Fibroblast of peridontal ligament (primary cell): Measurements from ENCODE around the gene EXT2.

Experiments
- DNase-seq: peaks from one replicate; pipeline ENCODE4 v3.0.0-alpha.2; 2010; ENCODE audit errors: extremely low read depth

EXT2 gene

DNA sequence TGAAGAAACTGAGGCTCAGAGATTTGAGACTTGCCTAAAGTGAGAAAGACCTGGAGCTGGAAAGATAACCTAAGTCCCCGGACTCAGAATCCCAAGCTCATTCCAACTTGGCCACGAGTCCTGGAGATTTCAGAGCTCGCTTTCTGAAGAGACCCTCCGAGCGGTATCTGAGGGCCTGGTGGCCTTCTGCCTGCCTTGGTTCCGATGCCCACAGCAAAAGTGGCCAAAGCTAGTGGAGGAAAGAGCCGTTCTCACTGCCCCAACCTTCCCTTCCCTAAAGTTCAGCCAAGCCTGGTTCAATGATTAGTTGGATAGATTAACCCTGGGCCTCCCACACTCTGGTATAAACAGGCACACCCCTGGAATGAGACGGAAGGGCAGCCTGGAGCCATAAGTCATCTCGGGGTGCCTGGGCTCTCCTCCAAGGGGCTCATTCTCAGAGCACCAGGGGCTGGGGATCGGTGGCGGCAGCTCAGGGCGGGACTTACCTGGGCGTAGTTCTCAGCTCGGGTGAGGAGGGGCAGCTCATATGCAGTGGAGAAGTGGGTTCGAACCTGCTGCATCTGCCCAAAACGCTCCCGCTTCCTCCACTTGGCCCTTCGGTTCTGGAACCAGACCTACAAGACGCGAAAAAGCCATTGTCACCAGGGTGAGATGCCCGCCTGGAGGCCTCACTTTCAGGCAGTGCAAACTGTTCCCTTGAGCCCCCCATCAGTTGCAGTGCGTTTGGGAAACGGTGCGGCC, 171.7 kb downstream of the EXT2 start:
- no peak for DNase-seq

DNA sequence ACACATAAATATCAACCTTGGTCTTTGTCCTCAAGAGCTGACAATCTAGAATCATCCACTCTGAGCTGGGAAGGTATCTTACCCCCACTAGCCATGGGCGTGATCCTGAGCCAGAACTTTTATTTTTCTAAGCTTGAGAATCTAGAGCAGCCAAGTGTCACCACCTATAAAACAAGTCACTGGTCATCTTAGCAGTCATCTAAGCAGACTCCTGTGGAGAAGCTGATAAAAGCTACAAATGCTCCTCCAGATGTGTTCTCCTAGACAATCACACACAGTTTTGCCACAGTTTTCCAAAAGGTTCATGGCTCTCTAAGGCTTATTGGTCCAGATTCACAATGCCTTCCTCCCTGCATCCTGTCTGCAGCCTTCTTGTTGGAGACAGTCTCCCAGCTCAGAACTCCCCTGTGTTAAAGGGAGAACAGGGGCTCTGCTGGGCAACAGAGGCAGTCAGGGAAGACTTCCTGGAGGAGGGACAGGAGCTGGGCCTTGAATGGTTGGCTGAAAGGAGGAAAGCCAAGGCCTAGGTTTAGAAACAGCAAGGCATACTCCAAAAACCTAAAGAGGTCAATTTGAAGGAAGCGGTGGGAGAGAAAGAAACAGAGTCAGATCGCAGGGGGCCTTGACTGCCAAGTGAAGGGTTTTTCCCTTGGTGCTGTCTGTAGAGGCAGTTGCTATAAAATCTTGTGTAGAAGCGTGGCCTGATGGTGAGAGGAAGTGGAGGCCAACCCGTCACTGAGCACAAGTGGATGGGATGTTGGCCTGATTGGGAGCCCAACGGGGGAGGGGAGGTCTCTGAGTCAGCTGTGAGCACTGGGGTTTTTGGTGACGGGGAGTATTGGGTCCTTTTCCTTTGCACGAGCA, 172.5 kb downstream of the EXT2 start:
- no peak for DNase-seq

GRCh38 chr11:44268614-44269080, 173.2 kb downstream of the EXT2 start:
- no peak for DNase-seq

DNA sequence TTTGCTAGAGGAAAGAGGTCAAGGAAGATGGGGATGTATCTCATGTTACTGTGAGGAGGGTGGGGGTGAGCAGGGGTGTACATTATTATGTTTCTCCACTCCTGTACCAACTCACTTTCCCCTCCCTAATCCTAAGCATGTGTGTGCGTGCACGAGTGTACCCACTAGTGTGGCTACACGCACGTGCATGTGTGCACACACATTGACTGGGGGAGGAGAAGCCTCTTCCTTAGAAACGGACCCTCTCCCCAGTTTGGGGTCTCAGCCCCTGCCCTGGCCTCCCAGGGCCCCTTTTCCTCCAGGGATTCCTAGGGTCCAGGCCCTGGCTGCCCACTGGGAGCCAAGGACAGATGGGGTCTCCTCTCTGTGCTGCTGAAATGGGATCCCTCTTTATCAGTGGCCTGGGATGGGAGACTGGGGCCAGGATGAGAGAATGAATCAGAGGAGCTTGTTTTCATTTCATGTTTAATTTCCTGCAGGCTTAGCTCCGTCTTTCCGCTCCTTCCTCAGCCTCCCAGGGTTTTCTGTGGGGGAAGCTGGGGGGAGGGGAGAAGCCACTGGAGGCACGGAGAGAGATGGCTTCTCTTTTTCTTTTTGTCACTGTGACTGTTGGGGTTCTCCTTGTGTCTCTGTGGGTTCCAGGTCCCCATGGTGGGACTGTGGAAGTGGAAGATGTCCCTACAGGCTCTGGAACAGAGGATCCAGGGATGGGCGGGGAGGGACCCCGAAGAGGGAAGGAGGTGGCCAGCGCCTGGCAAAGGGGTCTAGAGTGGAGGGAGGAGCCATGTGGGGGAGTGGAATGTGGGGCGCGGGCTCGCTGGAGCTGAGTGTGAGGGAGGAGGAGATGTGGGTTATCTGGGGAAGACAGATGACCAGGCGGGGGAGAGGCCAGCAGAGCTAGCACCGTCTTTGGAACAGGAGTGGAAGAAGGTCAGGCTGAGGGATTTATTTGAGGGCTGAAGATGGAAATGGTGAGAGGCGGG, 174.2 kb downstream of the EXT2 start:
- peak; percentile 21 for DNase-seq

- no peak for DNase-seq
These were observed 175.2 kb downstream of the EXT2 start for GRCh38 chr11:44270403-44271273.

DNA sequence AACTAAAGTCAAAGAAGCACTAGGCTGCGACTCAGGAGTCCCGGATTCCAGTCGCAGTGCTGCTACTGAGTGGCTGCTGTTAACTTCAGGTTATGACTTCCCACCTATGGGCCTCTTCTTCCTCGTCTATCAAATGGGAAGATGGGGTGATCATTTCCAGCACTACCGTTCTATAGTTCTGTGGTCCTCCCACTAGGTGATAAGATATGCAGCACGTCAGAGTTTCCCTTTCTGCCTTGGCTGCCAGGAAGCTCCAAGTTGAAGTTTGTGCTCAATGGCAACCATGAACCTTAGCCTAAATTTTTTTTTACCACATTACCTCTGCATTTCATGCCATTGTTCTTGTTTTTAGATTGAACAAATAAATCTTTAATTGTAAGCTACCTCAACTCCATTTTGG, 175.8 kb downstream of the EXT2 start:
- DNase-seq: no peak

- no peak for DNase-seq
These were observed 178.9 kb downstream of the EXT2 start for GRCh38 chr11:44274404-44274803.

DNA sequence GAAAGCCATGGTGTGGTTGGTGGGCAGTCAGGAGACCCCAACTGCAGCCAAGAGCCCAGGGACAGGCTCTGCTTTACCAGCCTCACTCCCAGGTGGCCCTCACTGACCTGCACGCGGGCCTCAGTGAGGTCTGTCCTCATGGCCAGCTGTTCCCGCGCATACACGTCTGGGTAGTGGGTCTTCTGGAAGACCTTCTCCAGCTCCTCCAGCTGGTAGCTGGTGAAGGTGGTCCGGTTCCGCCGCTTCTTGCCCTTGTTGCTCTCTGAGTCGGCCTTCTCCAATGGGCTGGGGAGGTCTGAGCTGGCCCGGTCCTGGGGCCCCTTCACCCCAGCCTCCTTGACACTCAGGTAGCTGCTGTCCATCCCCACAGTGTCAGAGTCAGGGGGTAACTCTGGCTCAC, 179.8 kb downstream of the EXT2 start:
- DNase-seq: no peak

- no peak for DNase-seq
These were observed 180.6 kb downstream of the EXT2 start for GRCh38 chr11:44275961-44276550.

DNA sequence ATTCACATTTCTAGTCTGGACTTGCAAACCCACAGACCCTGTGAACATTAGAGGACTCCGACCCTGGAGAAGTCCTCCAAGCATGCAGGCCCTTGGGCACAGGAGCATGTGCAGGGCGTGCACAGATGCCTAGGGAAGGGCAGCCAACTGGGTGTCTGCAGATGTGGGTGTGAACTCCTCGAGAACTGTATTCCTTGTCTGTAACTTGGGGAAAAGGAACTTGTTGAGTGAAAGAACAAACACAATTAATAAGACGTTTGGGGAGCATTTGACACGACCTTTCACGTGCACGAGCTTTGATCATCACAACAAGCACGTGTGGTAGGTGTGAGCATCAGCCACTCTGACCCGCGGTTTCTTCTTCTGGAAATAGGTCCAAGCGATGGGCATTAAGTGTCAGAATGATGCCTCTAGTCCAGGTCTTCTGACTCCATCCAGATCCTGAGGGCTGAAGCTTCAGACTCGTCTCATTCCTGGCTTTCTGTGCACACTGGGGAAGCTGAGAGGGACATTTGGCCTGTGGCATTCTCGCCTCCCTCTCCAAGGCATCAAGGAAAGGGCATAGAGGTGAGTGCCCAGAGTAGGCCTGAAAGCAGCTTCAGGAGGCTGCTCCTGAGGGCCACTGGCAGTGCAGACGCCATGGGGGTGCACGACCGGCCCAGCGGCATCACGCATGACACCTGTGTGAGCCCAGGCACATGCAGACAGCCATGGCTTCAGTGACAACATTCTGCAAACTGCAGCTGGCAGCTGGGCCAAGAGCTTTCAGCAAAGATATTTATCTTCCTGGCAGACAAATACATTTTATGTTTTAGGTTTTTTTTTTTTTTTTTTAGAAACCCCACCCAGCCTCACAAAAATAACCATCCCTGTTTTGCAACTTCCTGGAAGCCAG, 182.0 kb downstream of the EXT2 start:
- DNase-seq: no peak

DNA sequence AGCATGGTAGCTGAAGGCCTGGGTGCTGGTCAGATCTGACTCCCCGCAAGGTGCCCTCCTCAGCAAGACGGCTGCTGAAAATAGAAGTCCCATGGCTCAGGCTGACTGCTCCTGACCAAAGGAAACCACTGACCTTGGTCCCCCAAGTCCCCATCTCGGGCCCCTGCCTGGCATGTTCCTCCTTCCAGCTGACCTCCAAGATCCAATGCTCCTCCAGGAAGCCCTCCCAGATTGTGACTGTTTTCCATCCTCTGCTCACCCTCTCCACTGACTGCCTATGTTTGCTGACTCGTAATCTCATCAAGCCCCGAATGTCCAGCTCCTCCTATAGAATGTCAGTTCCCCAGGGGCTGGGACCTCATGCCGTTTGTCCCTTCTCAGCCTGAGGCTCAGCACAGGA, 184.0 kb downstream of the EXT2 start:
- no peak for DNase-seq

DNA sequence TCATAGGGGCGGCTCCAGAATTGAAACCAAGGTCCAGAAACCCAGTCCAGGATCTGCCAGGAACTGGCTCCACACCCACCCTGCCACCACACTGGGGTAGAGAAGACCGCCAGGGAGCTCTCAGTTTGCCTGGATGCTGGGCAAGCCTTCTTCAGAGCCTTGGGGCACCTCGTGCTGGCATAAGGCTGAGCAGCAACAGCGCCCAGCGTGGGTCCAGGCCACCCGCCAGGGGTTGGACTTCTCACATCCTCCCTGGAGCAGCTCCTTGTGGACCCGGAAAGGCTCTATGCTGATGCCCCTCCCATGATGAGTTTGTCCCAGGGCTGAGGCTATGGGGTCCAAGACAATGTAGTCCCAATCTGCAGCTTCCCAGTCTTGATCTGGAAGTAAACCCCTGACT, 184.8 kb downstream of the EXT2 start:
- DNase-seq: no peak

- DNase-seq: no peak
These were observed 185.7 kb downstream of the EXT2 start for GRCh38 chr11:44281151-44281550.

GRCh38 chr11:44282620-44283019, 187.1 kb downstream of the EXT2 start:
- DNase-seq: no peak

DNA sequence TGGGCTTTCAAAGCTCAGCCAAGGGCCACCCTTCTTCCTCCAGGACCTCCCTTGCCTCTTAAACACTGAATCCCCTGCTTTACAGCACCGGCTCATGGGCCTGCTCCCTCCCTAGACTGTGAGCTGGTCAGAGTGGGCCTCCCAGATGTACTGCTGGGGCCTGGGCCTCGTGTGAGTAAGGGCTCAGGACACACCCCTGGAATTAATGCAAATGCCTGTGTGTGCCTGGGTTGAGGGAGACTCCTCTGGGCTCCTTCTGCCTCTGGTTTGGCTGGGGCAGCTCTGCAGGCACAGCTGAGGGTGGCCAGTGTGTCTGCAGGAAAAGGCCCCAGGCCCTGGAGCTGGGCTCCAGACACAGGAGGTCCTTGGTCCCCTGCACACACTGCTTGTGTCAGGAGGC, 190.3 kb downstream of the EXT2 start:
- DNase-seq: no peak

GRCh38 chr11:44286268-44286880, 190.9 kb downstream of the EXT2 start:
- DNase-seq: peak; percentile 49

DNA sequence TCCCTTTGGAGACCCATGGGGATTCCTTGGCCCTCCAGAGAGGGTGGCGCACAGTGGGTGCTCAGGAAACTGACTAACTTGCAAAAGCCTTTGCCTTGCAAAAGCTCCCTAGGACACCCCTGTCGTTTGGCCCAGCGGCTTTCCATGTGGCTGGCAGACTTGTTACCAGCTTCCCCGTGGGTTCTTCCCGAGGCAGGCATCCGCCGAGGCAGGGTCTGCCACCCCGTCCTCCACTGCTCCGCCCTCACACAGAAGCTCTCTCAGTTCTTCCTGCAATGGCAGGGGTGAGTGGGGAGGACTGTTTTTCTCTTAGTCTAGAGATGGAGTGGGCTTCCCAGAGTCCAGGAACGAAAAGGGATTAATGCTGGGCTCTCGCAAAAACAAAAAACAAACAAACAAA, 191.4 kb downstream of the EXT2 start:
- DNase-seq: no peak

GRCh38 chr11:44288133-44288526, 192.7 kb downstream of the EXT2 start:
- no peak for DNase-seq

DNA sequence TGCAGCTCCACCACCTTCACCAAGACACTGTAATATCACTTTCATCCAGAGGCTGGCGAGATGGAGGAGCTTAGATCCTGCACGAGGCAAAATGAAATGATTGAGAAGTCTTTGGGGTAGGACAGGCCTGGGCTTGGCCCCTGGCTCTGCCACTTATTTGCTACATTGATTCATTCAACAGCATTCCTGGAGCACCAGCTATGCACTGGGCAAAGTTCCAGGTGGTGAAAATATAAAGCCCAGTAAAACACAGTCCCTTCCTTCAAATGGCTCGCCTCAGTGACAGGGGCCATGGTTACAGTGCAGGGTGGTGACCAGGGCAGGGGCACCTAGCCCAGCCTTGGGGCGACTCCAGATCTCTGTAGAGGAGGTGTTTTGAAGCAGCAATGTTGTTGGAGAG, 194.7 kb downstream of the EXT2 start:
- DNase-seq: peak; percentile 32
